Mesothelial cell of epicardium (in vitro differentiated cells): ENCODE data around the gene ZNF750. TPM values are rescaled to one million over a fixed set of nuclear protein-coding genes. Genes with fewer than 3 reads are reported as not detected.

Source experiments
- DNase-seq, 2 experiments: peaks; one replicate each; pipeline ENCODE4 v3.0.0; 2021; ENCODE audit warnings: low spot score in 2 of 2; ENCODE audit not compliant: unreplicated experiment in 2 of 2
- H3K27ac Mint-ChIP-seq: 2 replicates; pipeline ENCODE4 v1.8.0; 2021; ENCODE audit warnings: mixed read lengths
- H3K27me3 Mint-ChIP-seq: 2 replicates; pipeline ENCODE4 v1.8.0; 2021; ENCODE audit warnings: low read depth, mixed read lengths
- H3K36me3 Mint-ChIP-seq: 2 replicates; pipeline ENCODE4 v1.8.0; 2021; ENCODE audit warnings: mixed read lengths
- H3K4me1 Mint-ChIP-seq: 2 replicates; pipeline ENCODE4 v1.8.0; 2021; ENCODE audit warnings: mixed read lengths
- H3K4me3 Mint-ChIP-seq: 2 replicates; pipeline ENCODE4 v1.8.0; 2021; ENCODE audit warnings: mild to moderate bottlenecking, moderate library complexity, mixed read lengths
- H3K9me3 Mint-ChIP-seq: 2 replicates; pipeline ENCODE4 v1.8.0; 2021; ENCODE audit warnings: mixed read lengths
- CTCF ChIP-seq: fragments of 200-600 bp; sonication (generic); IDR thresholded peaks from one replicate; pipeline ENCODE4 v1.5.0; 2021; ENCODE audit warnings: antibody characterized with exemption; ENCODE audit not compliant: unreplicated experiment
- total RNA-seq: library from RNA; stranded (reverse); gene quantifications from 3 replicates; pipeline ENCODE4 v1.2.1, GENCODE V29; 2021

Gene ZNF750
- total RNA-seq, 1 donor from 2014 or later: 2.6 TPM

- no peaks in the 10 kb centered on the region for H3K9me3 Mint-ChIP-seq
- no peaks in the 10 kb centered on the region for H3K36me3 Mint-ChIP-seq
Measured at GRCh38 chr17:82790391-82790790, 49.4 kb downstream of the ZNF750 start.

GRCh38 chr17:82789806-82790205 is 50.0 kb downstream of the ZNF750 start:
- H3K4me3 Mint-ChIP-seq: no peak overlapping the region
- no peak for DNase-seq
- H3K9me3 Mint-ChIP-seq: no peaks in the 10 kb centered on the region
- H3K27ac Mint-ChIP-seq: no peak overlapping the region
- H3K4me1 Mint-ChIP-seq: peaks cover 19% of the 10 kb centered on the region
- no peaks in the 10 kb centered on the region for H3K27me3 Mint-ChIP-seq
- TF ChIP-seq CTCF: no peak
- no peaks in the 10 kb centered on the region for H3K36me3 Mint-ChIP-seq

More at GRCh38 chr17:82790391-82790790, 49.4 kb downstream of the ZNF750 start:
- no peak overlapping the region for H3K4me3 Mint-ChIP-seq
- no peak for DNase-seq
- no peak for TF ChIP-seq CTCF
- H3K27me3 Mint-ChIP-seq: no peaks in the 10 kb centered on the region
- H3K4me1 Mint-ChIP-seq: peaks cover 21% of the 10 kb centered on the region
- H3K27ac Mint-ChIP-seq: no peak overlapping the region

- Mint-ChIP-seq H3K27ac (no peak overlapping the region), H3K27me3 (no peaks in the 10 kb centered on the region), H3K9me3 (no peaks in the 10 kb centered on the region), H3K4me3 (no peak overlapping the region), H3K36me3 (peaks cover under 1% of the 10 kb centered on the region), H3K4me1 (peaks cover 13% of the 10 kb centered on the region)
- DNase-seq: no peak
- no peak for TF ChIP-seq CTCF
Measured at GRCh38 chr17:82789051-82789592, 50.7 kb downstream of the ZNF750 start.

GRCh38 chr17:82788206-82789001 is 51.4 kb downstream of the ZNF750 start:
- H3K4me1 Mint-ChIP-seq: peaks cover 5% of the 10 kb centered on the region
- TF ChIP-seq CTCF: no peak
- H3K27me3 Mint-ChIP-seq: no peaks in the 10 kb centered on the region
- H3K9me3 Mint-ChIP-seq: no peaks in the 10 kb centered on the region
- H3K27ac Mint-ChIP-seq: peak overlapping the region; percentile 2
- no peak overlapping the region for H3K4me3 Mint-ChIP-seq
- H3K36me3 Mint-ChIP-seq: peaks cover 2% of the 10 kb centered on the region
- no peak for DNase-seq

- TF ChIP-seq CTCF: no peak
- no peak overlapping the region for H3K4me3 Mint-ChIP-seq
- no peaks in the 10 kb centered on the region for H3K9me3 Mint-ChIP-seq
- H3K4me1 Mint-ChIP-seq: peaks cover 3% of the 10 kb centered on the region
- peak overlapping the region; percentile 76 for H3K27ac Mint-ChIP-seq
- DNase-seq: no peak
- H3K36me3 Mint-ChIP-seq: peaks cover 2% of the 10 kb centered on the region
- H3K27me3 Mint-ChIP-seq: no peaks in the 10 kb centered on the region
Measured at GRCh38 chr17:82787081-82787848, 52.6 kb downstream of the ZNF750 start.
